Common myeloid progenitor, CD34-positive (primary cell): ENCODE results near the gene PTPRG.

Source experiments
- CTCF ChIA-PET: fragments of 350-600 bp; sonication (Branson Sonifier 250); formaldehyde crosslinking; loops from one replicate; lab custom pipeline; 2021; ENCODE audit warnings: antibody characterized with exemption; lab: Charles Lee
- POLR2A ChIA-PET: fragments of 350-600 bp; sonication (Branson Sonifier 250); formaldehyde crosslinking; loops from one replicate; lab custom pipeline; 2021; ENCODE audit warnings: antibody characterized with exemption; lab: Charles Lee
- DNase-seq, 3 donors: peaks; one replicate each; pipeline versions ENCODE4 v3.0.0 to v3.0.0-alpha.2; 2013
- H3K27ac ChIP-seq, 2 experiments: 1 replicate in 1 of 2; 2 replicates in 1 of 2; pipeline ENCODE4 v1.7.0; 2013; ENCODE audit warnings: inconsistent platforms in 2 of 2, low read length in 2 of 2, mild to moderate bottlenecking in 2 of 2, low read depth in 1 of 2, moderate library complexity in 1 of 2; ENCODE audit not compliant: severe bottlenecking in 2 of 2, insufficient read depth in 1 of 2, poor library complexity in 1 of 2
- H3K27me3 ChIP-seq, 5 experiments: replicated peaks in 2 of 5; 1 replicate in 3 of 5; 2 replicates in 2 of 5; pipeline versions ENCODE4 v1.6.1 to v1.7.0; 2013; ENCODE audit warnings: low read length in 4 of 5, mild to moderate bottlenecking in 2 of 5, moderate library complexity in 2 of 5, inconsistent platforms in 1 of 5; ENCODE audit not compliant: insufficient read depth in 5 of 5, control insufficient read depth in 4 of 5
- H3K36me3 ChIP-seq, 4 experiments: 1 replicate in 2 of 4; 2 replicates in 2 of 4; pipeline versions ENCODE4 v1.6.1 to v1.7.0; 2013; ENCODE audit warnings: low read length in 3 of 4, control low read depth in 1 of 4, mild to moderate bottlenecking in 1 of 4; ENCODE audit not compliant: control insufficient read depth in 4 of 4, insufficient read depth in 4 of 4
- H3K4me1 ChIP-seq, 4 experiments: 1 replicate in 3 of 4; 2 replicates in 1 of 4; pipeline versions ENCODE4 v1.6.1 to v1.7.1; 2013; ENCODE audit warnings: low read length in 3 of 4, mild to moderate bottlenecking in 3 of 4, control low read depth in 1 of 4, inconsistent platforms in 1 of 4, moderate library complexity in 1 of 4; ENCODE audit not compliant: control insufficient read depth in 4 of 4, insufficient read depth in 4 of 4; ENCODE audit errors: control extremely low read depth in 1 of 4
- H3K4me3 ChIP-seq, 7 experiments: 1 replicate in 4 of 7; 2 replicates in 3 of 7; pipeline versions ENCODE4 v1.5.1 to v1.7.0; 2013; ENCODE audit warnings: mild to moderate bottlenecking in 7 of 7, low read length in 6 of 7, moderate library complexity in 6 of 7, inconsistent platforms in 2 of 7, low read depth in 2 of 7, control low read depth in 1 of 7; ENCODE audit not compliant: insufficient read depth in 4 of 7, control insufficient read depth in 1 of 7; ENCODE audit errors: extremely low read depth in 1 of 7
- H3K9me3 ChIP-seq, 5 experiments: 1 replicate in 4 of 5; 2 replicates in 1 of 5; pipeline versions ENCODE4 v1.6.1 to v1.7.1; 2013; ENCODE audit warnings: low read length in 4 of 5, mild to moderate bottlenecking in 2 of 5, inconsistent platforms in 1 of 5, low read depth in 1 of 5, moderate library complexity in 1 of 5; ENCODE audit not compliant: control insufficient read depth in 4 of 5, insufficient read depth in 2 of 5; ENCODE audit errors: control extremely low read depth in 1 of 5
- WGBS: methylation state at CpG from one replicate; pipeline ENCODE4 v1.1.5; 2013; ENCODE audit not compliant: insufficient coverage; 5-methylcytosine and 5-hydroxymethylcytosine counted together

Gene PTPRG

GRCh38 chr3:62131620-62132019 is 570.2 kb downstream of the PTPRG start:
- no peaks in the 10 kb centered on the region for H3K36me3 ChIP-seq
- ChIA-PET CTCF (interaction anchor here (1.2 kb wide), 1 partner anchor 273 kb away, joined by 4 read pairs; no protein-coding TSS in a partner anchor), POLR2A (no interaction called here)
- H3K4me3 ChIP-seq, result no peak overlapping the region
- peaks cover 0 to 8% (median 3%) of the 10 kb centered on the region in 4 experiments for H3K4me1 ChIP-seq
- peaks cover 0 to 2% (median 0%) of the 10 kb centered on the region in 5 experiments for H3K27me3 ChIP-seq
- no peaks in the 10 kb centered on the region for H3K9me3 ChIP-seq
- WGBS, result 33% methylated on average over 1 of the region's 3 CpGs
- no peak overlapping the region for H3K27ac ChIP-seq
- peak in 1 of 3 donors; percentile 3 for DNase-seq

- ChIA-PET CTCF (interaction anchor here (1.2 kb wide), 1 partner anchor 274 kb away, joined by 4 read pairs; no protein-coding TSS in a partner anchor), POLR2A (no interaction called here)
- H3K9me3 ChIP-seq, result no peaks in the 10 kb centered on the region
- peaks cover 0 to 2% (median 0%) of the 10 kb centered on the region in 5 experiments for H3K27me3 ChIP-seq
- H3K27ac ChIP-seq, result no peak overlapping the region
- H3K4me3 ChIP-seq, result no peak overlapping the region
- 92% methylated on average over 1 of the region's 3 CpGs for WGBS
- no peaks in the 10 kb centered on the region for H3K36me3 ChIP-seq
- H3K4me1 ChIP-seq, result peaks cover 0 to 8% (median 3%) of the 10 kb centered on the region in 4 experiments
- no peak for DNase-seq
Measured at GRCh38 chr3:62132027-62132602, 570.7 kb downstream of the PTPRG start.

- 89% methylated on average over 1 of the region's 5 CpGs for WGBS
- H3K27me3 ChIP-seq, result peaks cover 0 to 2% (median 0%) of the 10 kb centered on the region in 5 experiments
- ChIA-PET POLR2A (no interaction called here), CTCF (no interaction called here)
- H3K36me3 ChIP-seq, result no peaks in the 10 kb centered on the region
- H3K4me1 ChIP-seq, result peaks cover 0 to 8% (median 3%) of the 10 kb centered on the region in 4 experiments
- H3K4me3 ChIP-seq, result no peak overlapping the region
- DNase-seq, result no peak
- H3K27ac ChIP-seq, result no peak overlapping the region
- no peaks in the 10 kb centered on the region for H3K9me3 ChIP-seq
Measured at GRCh38 chr3:62133015-62133414, 571.6 kb downstream of the PTPRG start.

- peak; percentile 3 to 29 (median 28) for DNase-seq
- Histone ChIP-seq H3K27ac (no peak overlapping the region), H3K4me1 (peaks cover 0 to 8% (median 3%) of the 10 kb centered on the region in 4 experiments), H3K27me3 (peaks cover 0 to 2% (median 0%) of the 10 kb centered on the region in 5 experiments), H3K9me3 (no peaks in the 10 kb centered on the region), H3K36me3 (no peaks in the 10 kb centered on the region), H3K4me3 (peak overlapping the region in 3 of 7 experiments; percentile 5 to 40 (median 19))
- WGBS, result 0% methylated on average over 5 of the region's 6 CpGs
- CTCF ChIA-PET, result interaction anchor here (1.0 kb wide), 1 partner anchor 41 kb away, joined by 3 read pairs; no protein-coding TSS in a partner anchor
- POLR2A ChIA-PET, result no interaction called here
Measured at GRCh38 chr3:62134061-62134496, 572.7 kb downstream of the PTPRG start.

- POLR2A ChIA-PET, result no interaction called here
- H3K27me3 ChIP-seq, result peaks cover 0 to 2% (median 0%) of the 10 kb centered on the region in 5 experiments
- H3K4me3 ChIP-seq, result no peak overlapping the region
- WGBS, result 92% methylated on average over 7 of the region's 7 CpGs
- no peaks in the 10 kb centered on the region for H3K9me3 ChIP-seq
- CTCF ChIA-PET, result no interaction called here
- H3K4me1 ChIP-seq, result peaks cover 0 to 8% (median 3%) of the 10 kb centered on the region in 4 experiments
- no peak overlapping the region for H3K27ac ChIP-seq
- no peaks in the 10 kb centered on the region for H3K36me3 ChIP-seq
- DNase-seq, result no peak
Measured at GRCh38 chr3:62135741-62136140, 574.4 kb downstream of the PTPRG start.

- Histone ChIP-seq H3K27me3 (no peaks in the 10 kb centered on the region), H3K36me3 (no peaks in the 10 kb centered on the region), H3K9me3 (no peaks in the 10 kb centered on the region), H3K4me1 (peaks cover 0 to 5% (median under 1%) of the 10 kb centered on the region in 4 experiments), H3K27ac (no peak overlapping the region), H3K4me3 (no peak overlapping the region)
- DNase-seq, result no peak
- 100% methylated on average over 4 of the region's 6 CpGs for WGBS
- CTCF ChIA-PET, result no interaction called here
- POLR2A ChIA-PET, result no interaction called here
Measured at GRCh38 chr3:62139957-62140356, 578.6 kb downstream of the PTPRG start.

GRCh38 chr3:62142331-62143085 is 581.1 kb downstream of the PTPRG start:
- no peak overlapping the region for H3K27ac ChIP-seq
- no peaks in the 10 kb centered on the region for H3K36me3 ChIP-seq
- H3K27me3 ChIP-seq, result no peaks in the 10 kb centered on the region
- H3K4me3 ChIP-seq, result no peak overlapping the region
- no peaks in the 10 kb centered on the region for H3K9me3 ChIP-seq
- no peak for DNase-seq
- ChIA-PET POLR2A (no interaction called here), CTCF (interaction anchor here (0.6 to 1.0 kb wide), 2 partner anchors 10 to 398 kb away, joined by 3 read pairs; no protein-coding TSS in a partner anchor)
- peaks cover 0 to 5% (median 1%) of the 10 kb centered on the region in 4 experiments for H3K4me1 ChIP-seq
- WGBS, result 87% methylated on average over 7 of the region's 9 CpGs
